Hematopoietic multipotent progenitor cell treated with erythropoietin and hydrocortisone succinate and interleukin-3 and kit ligand, for 17 days (in vitro differentiated cells): ENCODE results near the gene ETV1.
A peak's percentile ranks its signal among the peaks of the same experiment; 100 is the strongest.

Experiments used
- DNase-seq: peaks from one replicate; pipeline ENCODE4 v3.0.0-alpha.2; 2015; ENCODE audit warnings: low spot score

Gene ETV1

GRCh38 chr7:13989126-13989948, at the start of gene ETV1:
ETV1 (minus strand) TSS chr7:13989666; CDS start chr7:13989052, 614 bp downstream.
- DNase-seq = no peak

GRCh38 chr7:14024406-14024805, 34.9 kb upstream of the ETV1 start:
- no peak for DNase-seq

GRCh38 chr7:14023838-14024237, 34.4 kb upstream of the ETV1 start:
- no peak for DNase-seq

- DNase-seq = no peak
These were observed 33.9 kb upstream of the ETV1 start for GRCh38 chr7:14023342-14023741.

GRCh38 chr7:14021069-14021468, 31.6 kb upstream of the ETV1 start:
- no peak for DNase-seq

- no peak for DNase-seq
These were observed 31.0 kb upstream of the ETV1 start for GRCh38 chr7:14020339-14020900.

- no peak for DNase-seq
These were observed 29.3 kb upstream of the ETV1 start for GRCh38 chr7:14018751-14019150.

- no peak for DNase-seq
These were observed 27.5 kb upstream of the ETV1 start for GRCh38 chr7:14016950-14017349.

- DNase-seq = no peak
These were observed 24.4 kb upstream of the ETV1 start for GRCh38 chr7:14013898-14014297.

GRCh38 chr7:14009453-14010418, 20.3 kb upstream of the ETV1 start:
- no peak for DNase-seq

GRCh38 chr7:14001139-14001538, 11.7 kb upstream of the ETV1 start:
- DNase-seq = no peak

GRCh38 chr7:14000247-14000646, 10.8 kb upstream of the ETV1 start:
- no peak for DNase-seq

GRCh38 chr7:13998866-13999265, 9.4 kb upstream of the ETV1 start:
- no peak for DNase-seq

GRCh38 chr7:13992596-13992964, 3.1 kb upstream of the ETV1 start:
- no peak for DNase-seq

- no peak for DNase-seq
These were observed 2.5 kb upstream of the ETV1 start for GRCh38 chr7:13991791-13992595.

- DNase-seq = peak; percentile 15
These were observed 1.7 kb upstream of the ETV1 start for GRCh38 chr7:13990984-13991790.

GRCh38 chr7:13990319-13990983, 985 bp upstream of the ETV1 start:
- no peak for DNase-seq

GRCh38 chr7:13989949-13990305, 461 bp upstream of the ETV1 start:
- no peak for DNase-seq

GRCh38 chr7:13988731-13989125, 738 bp downstream of the ETV1 start:
- no peak for DNase-seq

GRCh38 chr7:13988065-13988464, 1.4 kb downstream of the ETV1 start:
- DNase-seq = no peak

- DNase-seq = no peak
These were observed 2.1 kb downstream of the ETV1 start for GRCh38 chr7:13987395-13987794.
